ENCODE results near the gene SLCO4C1.

Gene SLCO4C1

GRCh38 chr5:102289251-102289899, 6.7 kb downstream of the SLCO4C1 start:
- Histone ChIP-seq H3K27me3 (replicated peaks; ENCODE audit: insufficient read depth, low read length) (no peaks in the 10 kb centered on the region), H3K27ac (ENCODE audit: low read length) (no peak overlapping the region), H3K9me3 (replicated peaks; ENCODE audit: insufficient read depth, low read length) (no peaks in the 10 kb centered on the region), H3K4me3 (ENCODE audit: low read length) (no peak overlapping the region), H4K20me1 (ENCODE audit: insufficient read depth, low read length) (no peaks in the 10 kb centered on the region), H3K36me3 (replicated peaks; ENCODE audit: insufficient read depth, low read length) (no peaks in the 10 kb centered on the region), H3K9ac (ENCODE audit: low read length) (no peak overlapping the region), H3K4me1 (ENCODE audit: low read length) (no peaks in the 10 kb centered on the region), H3F3A (ENCODE audit: insufficient read depth, low read length) (no peaks in the 10 kb centered on the region), H2AFZ (ENCODE audit: low read length) (no peak overlapping the region), H3K79me2 (ENCODE audit: low read length) (no peaks in the 10 kb centered on the region), H3K4me2 (ENCODE audit: low read depth, low read length) (no peak overlapping the region), H3K9me2 (replicated peaks; ENCODE audit: insufficient read depth, low read length) (no peaks in the 10 kb centered on the region)
- DNase-seq, result no peak
- TF ChIP-seq CTCF (IDR thresholded peaks at IDR 0.05; ENCODE audit: low read length), result no peak

- H3K27ac ChIP-seq (ENCODE audit: low read length), result no peak overlapping the region
- H3F3A ChIP-seq (ENCODE audit: insufficient read depth, low read length), result no peaks in the 10 kb centered on the region
- DNase-seq, result no peak
- no peaks in the 10 kb centered on the region for H3K9me2 ChIP-seq (replicated peaks; ENCODE audit: insufficient read depth, low read length)
- H3K79me2 ChIP-seq (ENCODE audit: low read length), result no peaks in the 10 kb centered on the region
- H3K27me3 ChIP-seq (replicated peaks; ENCODE audit: insufficient read depth, low read length), result no peaks in the 10 kb centered on the region
- no peak overlapping the region for H3K4me2 ChIP-seq (ENCODE audit: low read depth, low read length)
- no peak overlapping the region for H3K4me3 ChIP-seq (ENCODE audit: low read length)
- TF ChIP-seq EZH2phosphoT487 (IDR thresholded peaks at IDR 0.05; ENCODE audit: low read length), result no peak
- no peak for TF ChIP-seq CTCF (IDR thresholded peaks at IDR 0.05; ENCODE audit: low read length)
- TF ChIP-seq EZH2 (optimal IDR thresholded peaks at IDR 0.05; ENCODE audit: low read depth, low read length), result no peak
- no peaks in the 10 kb centered on the region for H3K9me3 ChIP-seq (replicated peaks; ENCODE audit: insufficient read depth, low read length)
- H4K20me1 ChIP-seq (ENCODE audit: insufficient read depth, low read length), result no peaks in the 10 kb centered on the region
- H3K4me1 ChIP-seq (ENCODE audit: low read length), result 0 out of 2 replicates have a peak, but pooled peaks cover 2% of the 10 kb centered on the region
- H3K9ac ChIP-seq (ENCODE audit: low read length), result no peak overlapping the region
- no peaks in the 10 kb centered on the region for H3K36me3 ChIP-seq (replicated peaks; ENCODE audit: insufficient read depth, low read length)
- no peak overlapping the region for H2AFZ ChIP-seq (ENCODE audit: low read length)
Observed at GRCh38 chr5:102288630-102289029, 7.5 kb downstream of the SLCO4C1 start.

GRCh38 chr5:102286476-102286875, 9.6 kb downstream of the SLCO4C1 start:
- H3K36me3 ChIP-seq (replicated peaks; ENCODE audit: insufficient read depth, low read length), result no peaks in the 10 kb centered on the region
- H3K9me2 ChIP-seq (replicated peaks; ENCODE audit: insufficient read depth, low read length), result no peaks in the 10 kb centered on the region
- no peaks in the 10 kb centered on the region for H3K27me3 ChIP-seq (replicated peaks; ENCODE audit: insufficient read depth, low read length)
- TF ChIP-seq CTCF (IDR thresholded peaks at IDR 0.05; ENCODE audit: low read length), result no peak
- H3K9me3 ChIP-seq (replicated peaks; ENCODE audit: insufficient read depth, low read length), result no peaks in the 10 kb centered on the region
- no peak for DNase-seq
- 0 out of 2 replicates have a peak, but pooled peaks cover 3% of the 10 kb centered on the region for H3K4me1 ChIP-seq (ENCODE audit: low read length)
- H4K20me1 ChIP-seq (ENCODE audit: insufficient read depth, low read length), result no peaks in the 10 kb centered on the region
- H2AFZ ChIP-seq (ENCODE audit: low read length), result no peak overlapping the region
- H3F3A ChIP-seq (ENCODE audit: insufficient read depth, low read length), result no peaks in the 10 kb centered on the region
- no peaks in the 10 kb centered on the region for H3K79me2 ChIP-seq (ENCODE audit: low read length)
- H3K9ac ChIP-seq (ENCODE audit: low read length), result no peak overlapping the region
- no peak overlapping the region for H3K27ac ChIP-seq (ENCODE audit: low read length)
- no peak overlapping the region for H3K4me3 ChIP-seq (ENCODE audit: low read length)
- H3K4me2 ChIP-seq (ENCODE audit: low read depth, low read length), result no peak overlapping the region
